ENCODE data around the gene EMID1.

- no peak for TF ChIP-seq CTCF (IDR thresholded peaks at IDR 0.05)
- no peak for TF ChIP-seq POLR2A (IDR thresholded peaks at IDR 0.05)
Measured at GRCh38 chr22:29211466-29211865, 5.8 kb downstream of the EMID1 start.
